GM12874 (cell line): Measurements from ENCODE around the gene NDUFV1.

ENCODE experiments used
- CTCF ChIP-seq: IDR thresholded peaks from 2 replicates; pipeline ENCODE4 v1.5.1; 2011; ENCODE audit warnings: low read depth, mild to moderate bottlenecking, control low read depth, low read length, moderate library complexity; ENCODE audit not compliant: insufficient read depth

NDUFV1 gene

GRCh38 chr11:67632175-67632981 is 25.6 kb downstream of the NDUFV1 start:
- TF ChIP-seq CTCF = no peak

- no peak for TF ChIP-seq CTCF
Measured at GRCh38 chr11:67632982-67633755, 26.4 kb downstream of the NDUFV1 start.

GRCh38 chr11:67633758-67634365 is 27.1 kb downstream of the NDUFV1 start:
- no peak for TF ChIP-seq CTCF

GRCh38 chr11:67634366-67635230 is 27.9 kb downstream of the NDUFV1 start:
- no peak for TF ChIP-seq CTCF

- TF ChIP-seq CTCF = no peak
Measured at GRCh38 chr11:67635231-67635521, 28.4 kb downstream of the NDUFV1 start.

GRCh38 chr11:67636962-67637361 is 30.2 kb downstream of the NDUFV1 start:
- TF ChIP-seq CTCF = no peak
